Measurements from ENCODE around the gene LRRC46.

Gene LRRC46

DNA sequence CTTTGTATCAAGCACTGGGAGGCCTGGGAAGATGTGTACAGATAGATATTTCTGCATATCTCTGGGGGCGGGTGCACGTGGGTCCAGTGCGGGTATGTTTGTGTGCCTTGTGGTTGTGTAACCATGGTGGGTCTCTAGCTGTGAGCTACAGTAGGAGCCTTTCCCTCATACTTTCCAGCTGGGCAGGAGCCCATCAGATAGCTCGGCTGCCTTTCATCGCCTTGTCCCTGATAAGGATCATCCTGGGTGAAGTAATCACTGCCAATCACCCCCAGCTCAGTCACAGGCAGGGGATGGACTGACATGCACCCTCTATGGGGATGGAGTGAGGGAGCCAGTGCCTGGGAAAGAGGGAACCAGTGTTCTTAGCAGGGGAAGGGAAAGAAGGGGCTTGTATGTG is 12.8 kb downstream of the LRRC46 start:
- TF ChIP-seq, protein P1, sequence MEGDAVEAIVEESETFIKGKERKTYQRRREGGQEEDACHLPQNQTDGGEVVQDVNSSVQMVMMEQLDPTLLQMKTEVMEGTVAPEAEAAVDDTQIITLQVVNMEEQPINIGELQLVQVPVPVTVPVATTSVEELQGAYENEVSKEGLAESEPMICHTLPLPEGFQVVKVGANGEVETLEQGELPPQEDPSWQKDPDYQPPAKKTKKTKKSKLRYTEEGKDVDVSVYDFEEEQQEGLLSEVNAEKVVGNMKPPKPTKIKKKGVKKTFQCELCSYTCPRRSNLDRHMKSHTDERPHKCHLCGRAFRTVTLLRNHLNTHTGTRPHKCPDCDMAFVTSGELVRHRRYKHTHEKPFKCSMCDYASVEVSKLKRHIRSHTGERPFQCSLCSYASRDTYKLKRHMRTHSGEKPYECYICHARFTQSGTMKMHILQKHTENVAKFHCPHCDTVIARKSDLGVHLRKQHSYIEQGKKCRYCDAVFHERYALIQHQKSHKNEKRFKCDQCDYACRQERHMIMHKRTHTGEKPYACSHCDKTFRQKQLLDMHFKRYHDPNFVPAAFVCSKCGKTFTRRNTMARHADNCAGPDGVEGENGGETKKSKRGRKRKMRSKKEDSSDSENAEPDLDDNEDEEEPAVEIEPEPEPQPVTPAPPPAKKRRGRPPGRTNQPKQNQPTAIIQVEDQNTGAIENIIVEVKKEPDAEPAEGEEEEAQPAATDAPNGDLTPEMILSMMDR (IDR thresholded peaks at IDR 0.05; ENCODE audit: control insufficient read depth, insufficient read depth, low read depth, low read length, missing control alignments), result no peak
- DNase-seq (ENCODE audit: low read depth), result no peak
- no peak overlapping the region for H3K4me3 ChIP-seq (ENCODE audit: control insufficient read depth, low read depth, low read length)

DNA sequence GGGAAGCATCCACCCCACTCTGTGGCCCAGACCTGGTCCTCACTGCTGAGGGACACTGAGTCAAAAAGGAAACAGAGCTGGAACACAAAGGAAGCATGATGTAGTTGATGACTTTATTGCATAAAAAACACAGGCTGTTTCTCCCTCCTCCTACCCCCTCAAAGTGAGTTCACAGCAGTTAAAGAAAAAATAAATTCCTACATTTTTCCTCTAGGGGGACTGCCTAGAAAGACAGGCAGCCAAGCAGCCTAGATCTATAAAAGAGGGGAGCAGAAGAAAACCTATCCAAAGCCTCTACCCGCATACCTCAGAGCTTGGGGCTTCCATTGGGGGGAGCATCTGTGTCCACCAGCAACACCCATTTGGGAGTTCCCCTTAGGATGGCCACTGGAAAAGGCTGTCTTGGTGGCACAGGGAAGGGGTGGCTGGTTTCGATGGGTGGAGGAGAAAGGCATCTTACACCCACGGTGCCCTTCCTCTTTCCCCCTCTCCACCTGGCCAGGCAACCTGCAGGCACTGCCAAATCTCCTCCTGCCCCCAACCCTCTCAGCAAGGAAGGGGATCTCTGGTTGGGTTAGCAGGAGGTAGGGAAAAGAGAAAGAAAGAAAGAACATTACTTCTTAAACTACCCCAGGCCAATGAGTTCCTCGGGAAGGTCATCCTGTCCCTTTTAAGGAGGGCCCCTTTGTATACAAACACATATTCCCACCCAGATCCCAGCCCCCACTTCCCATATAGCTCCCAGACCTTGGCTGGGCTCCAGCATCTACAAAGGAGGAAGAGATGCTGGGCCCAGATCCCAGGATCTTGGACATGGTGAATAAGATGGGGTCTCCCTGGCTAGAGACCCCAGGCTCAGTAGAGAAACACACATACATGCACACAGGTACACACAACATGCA is 13.6 kb downstream of the LRRC46 start:
- no peak for DNase-seq (ENCODE audit: low read depth)
- TF ChIP-seq, protein P1 (IDR thresholded peaks at IDR 0.05; ENCODE audit: control insufficient read depth, insufficient read depth, low read depth, low read length, missing control alignments), result peak; percentile 53
- H3K4me3 ChIP-seq (ENCODE audit: control insufficient read depth, low read depth, low read length), result no peak overlapping the region

- no peak overlapping the region for H3K4me3 ChIP-seq (ENCODE audit: control insufficient read depth, low read depth, low read length)
- TF ChIP-seq, protein P1 (IDR thresholded peaks at IDR 0.05; ENCODE audit: control insufficient read depth, insufficient read depth, low read depth, low read length, missing control alignments), result no peak
- no peak for DNase-seq (ENCODE audit: low read depth)
These were observed 14.2 kb downstream of the LRRC46 start for GRCh38 chr17:47845716-47846075.

- no peak for DNase-seq (ENCODE audit: low read depth)
- TF ChIP-seq, protein P1 (IDR thresholded peaks at IDR 0.05; ENCODE audit: control insufficient read depth, insufficient read depth, low read depth, low read length, missing control alignments), result no peak
- H3K4me3 ChIP-seq (ENCODE audit: control insufficient read depth, low read depth, low read length), result no peak overlapping the region
These were observed 15.4 kb downstream of the LRRC46 start for GRCh38 chr17:47846716-47847340.

GRCh38 chr17:47847341-47848197 is 16.1 kb downstream of the LRRC46 start:
- TF ChIP-seq, protein P1 (IDR thresholded peaks at IDR 0.05; ENCODE audit: control insufficient read depth, insufficient read depth, low read depth, low read length, missing control alignments), result no peak
- DNase-seq (ENCODE audit: low read depth), result no peak
- H3K4me3 ChIP-seq (ENCODE audit: control insufficient read depth, low read depth, low read length), result no peak overlapping the region

DNA sequence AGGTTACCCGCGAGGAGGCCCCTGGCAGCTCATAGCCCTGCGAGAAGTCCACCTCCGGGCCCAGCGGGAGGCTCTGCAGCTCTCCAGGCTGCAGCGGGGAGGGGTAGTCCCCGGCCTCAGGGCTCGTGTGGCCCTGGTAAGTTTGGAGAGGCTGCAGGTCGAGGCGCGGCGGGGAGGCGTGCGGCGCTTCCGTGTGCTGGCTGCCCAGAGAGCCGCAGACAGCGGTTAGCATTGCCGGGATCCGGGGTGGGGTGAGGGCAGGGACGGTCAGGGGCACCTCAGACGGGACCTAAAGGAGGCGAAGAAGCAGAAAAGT is 16.7 kb downstream of the LRRC46 start:
- no peak for DNase-seq (ENCODE audit: low read depth)
- H3K4me3 ChIP-seq (ENCODE audit: control insufficient read depth, low read depth, low read length), result no peak overlapping the region
- TF ChIP-seq, protein P1 (IDR thresholded peaks at IDR 0.05; ENCODE audit: control insufficient read depth, insufficient read depth, low read depth, low read length, missing control alignments), result no peak

Data from AG09309 (cell line).